ENCODE measurements around the gene FZD7.

Gene FZD7

DNA sequence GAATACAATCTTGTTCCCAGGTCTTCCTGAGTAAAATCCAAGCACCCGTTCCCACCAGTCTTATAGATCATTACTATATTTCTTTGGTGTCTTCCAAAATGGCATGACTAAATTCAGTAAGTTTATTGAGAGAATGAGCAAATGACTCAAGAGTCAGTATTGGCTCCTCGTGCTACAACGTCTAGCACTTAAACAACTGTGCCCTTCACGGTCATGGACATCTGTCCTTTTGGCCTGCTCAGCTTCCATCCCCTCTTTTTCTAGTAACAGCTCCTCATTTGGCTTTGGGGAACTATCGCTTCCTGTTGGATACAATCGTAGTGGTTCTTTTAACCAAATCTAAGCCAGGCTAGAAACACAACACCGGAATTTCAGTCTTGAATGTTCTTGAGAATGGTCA, 24.1 kb upstream of the FZD7 start:
- DNase-seq = no peak

DNA sequence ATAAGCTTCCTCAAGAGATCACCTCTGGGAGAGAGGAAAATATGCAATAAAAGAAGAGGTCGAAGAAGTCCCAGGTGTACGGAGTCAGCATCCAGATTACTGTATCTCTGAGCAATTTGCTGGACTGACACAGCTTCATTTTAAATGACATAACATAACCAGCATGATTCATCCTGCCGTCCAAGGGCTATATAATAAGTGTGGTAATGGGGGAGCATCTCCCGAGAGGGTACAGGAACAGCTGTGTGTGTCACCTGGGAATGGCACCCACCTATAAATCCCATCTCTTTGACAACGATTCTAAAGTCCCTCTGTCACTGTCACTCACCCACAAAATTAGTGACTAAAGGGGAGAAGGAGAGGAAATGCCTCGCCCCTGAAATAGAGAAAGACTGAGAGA, 19.3 kb upstream of the FZD7 start:
- DNase-seq = no peak

DNA sequence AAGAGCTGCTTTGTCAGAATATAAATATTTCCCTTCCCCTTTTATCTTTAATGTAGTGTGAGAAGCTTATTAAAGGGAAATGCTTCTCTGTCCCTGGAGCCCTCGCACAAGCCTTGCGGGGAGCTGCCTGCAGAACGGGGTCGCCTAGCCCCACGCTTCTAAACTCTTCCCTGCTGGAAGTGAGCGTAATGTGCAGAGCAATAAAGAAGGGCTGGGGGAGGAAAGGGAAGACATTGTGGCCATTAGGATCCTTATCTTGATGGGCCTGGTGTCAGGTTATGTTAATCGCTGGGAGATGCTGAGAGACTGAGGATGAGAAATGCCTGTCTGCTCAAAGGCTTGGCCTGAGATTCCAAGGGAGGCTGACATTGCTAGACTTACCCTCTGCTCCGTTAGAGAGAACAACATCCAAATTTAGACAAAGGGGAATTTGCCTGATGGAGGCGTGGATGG, 18.9 kb upstream of the FZD7 start:
- no peak for DNase-seq

DNA sequence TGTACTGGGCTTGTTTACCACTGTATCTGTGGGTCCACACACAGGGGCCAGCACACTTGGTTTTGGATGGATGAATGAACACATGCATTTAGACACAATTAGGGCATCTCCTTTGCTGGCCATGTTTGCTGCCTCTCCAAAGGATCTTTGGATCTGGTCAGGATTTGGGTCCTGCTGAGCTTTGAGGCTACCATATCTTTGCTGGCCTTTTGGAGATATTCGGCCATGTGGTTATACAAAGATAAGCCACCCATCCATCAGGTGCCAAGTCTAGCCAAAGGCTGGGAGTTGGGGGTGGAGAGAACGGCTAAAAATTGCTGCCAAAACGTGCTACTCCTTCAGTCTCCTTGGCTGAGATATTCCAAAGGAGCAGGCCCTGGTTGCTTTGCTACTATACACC, 18.2 kb upstream of the FZD7 start:
- no peak for DNase-seq

DNA sequence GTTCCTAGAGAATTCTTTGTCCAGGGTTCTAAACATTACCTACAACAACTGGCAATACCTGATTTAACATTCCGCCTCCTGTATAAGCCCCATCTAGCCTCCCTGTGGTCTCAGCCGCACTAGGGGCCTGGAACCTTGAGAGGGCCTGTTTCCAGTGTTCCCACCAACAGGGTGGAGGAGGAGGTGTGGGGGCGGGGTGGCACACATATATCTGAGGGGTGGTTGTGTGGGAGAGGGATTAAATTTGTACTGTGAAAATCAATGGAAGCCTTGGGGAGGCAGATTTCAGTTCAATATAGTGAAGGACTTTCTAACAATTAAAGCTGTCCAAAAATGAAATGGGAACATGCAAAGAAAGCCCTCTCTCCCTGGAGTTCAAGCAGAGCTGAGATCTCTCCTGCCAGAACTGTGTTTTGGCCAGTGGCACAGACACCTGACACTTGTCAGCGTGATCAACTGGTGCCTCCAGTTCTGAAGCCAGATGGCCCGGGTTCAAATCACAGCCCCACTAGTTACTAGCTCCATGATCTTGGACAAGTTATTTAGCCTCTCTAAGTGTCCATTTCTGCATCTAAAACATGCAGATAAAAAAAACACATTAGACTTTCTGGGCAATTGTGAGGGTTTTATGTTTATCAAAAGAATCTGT, 17.0 kb upstream of the FZD7 start:
- DNase-seq = no peak

DNA sequence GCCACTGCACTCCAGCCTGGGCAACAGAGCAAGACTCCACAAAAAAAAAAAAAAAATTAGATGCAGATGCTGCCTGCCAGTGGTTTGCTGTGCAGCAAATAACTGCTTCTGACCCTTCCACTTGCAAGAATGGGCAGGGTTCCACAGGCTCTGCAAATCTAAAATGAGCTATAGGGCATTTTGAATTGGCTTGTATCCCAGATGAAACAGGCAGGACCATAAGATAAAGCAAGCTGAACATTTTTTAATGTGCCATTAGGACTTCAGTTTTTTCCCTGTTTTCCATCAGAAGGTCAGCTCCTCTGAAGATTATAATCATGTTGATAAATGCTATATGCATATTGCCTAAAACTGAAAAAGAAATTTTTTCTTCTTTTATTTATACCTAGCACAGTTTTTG, 15.7 kb upstream of the FZD7 start:
- DNase-seq = no peak

DNA sequence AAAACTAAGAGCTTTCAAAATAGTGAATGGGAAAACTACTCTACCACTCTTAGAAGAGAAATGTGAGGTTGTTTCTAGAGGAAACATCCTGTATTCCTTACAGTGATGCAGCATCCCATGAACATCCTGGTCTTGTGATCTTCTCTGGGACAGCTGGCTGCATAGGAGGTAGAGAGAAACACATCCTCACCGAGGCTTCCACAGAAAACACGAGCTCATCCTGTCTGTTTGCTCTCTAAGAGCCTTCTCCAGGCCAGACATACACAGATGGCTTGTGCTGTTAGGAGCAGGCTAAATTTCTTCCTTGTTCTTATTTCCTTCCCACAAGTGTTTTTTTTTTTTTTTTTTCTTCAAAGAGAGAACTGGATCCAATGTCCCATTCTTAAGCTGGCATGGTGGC, 14.7 kb upstream of the FZD7 start:
- no peak for DNase-seq

DNA sequence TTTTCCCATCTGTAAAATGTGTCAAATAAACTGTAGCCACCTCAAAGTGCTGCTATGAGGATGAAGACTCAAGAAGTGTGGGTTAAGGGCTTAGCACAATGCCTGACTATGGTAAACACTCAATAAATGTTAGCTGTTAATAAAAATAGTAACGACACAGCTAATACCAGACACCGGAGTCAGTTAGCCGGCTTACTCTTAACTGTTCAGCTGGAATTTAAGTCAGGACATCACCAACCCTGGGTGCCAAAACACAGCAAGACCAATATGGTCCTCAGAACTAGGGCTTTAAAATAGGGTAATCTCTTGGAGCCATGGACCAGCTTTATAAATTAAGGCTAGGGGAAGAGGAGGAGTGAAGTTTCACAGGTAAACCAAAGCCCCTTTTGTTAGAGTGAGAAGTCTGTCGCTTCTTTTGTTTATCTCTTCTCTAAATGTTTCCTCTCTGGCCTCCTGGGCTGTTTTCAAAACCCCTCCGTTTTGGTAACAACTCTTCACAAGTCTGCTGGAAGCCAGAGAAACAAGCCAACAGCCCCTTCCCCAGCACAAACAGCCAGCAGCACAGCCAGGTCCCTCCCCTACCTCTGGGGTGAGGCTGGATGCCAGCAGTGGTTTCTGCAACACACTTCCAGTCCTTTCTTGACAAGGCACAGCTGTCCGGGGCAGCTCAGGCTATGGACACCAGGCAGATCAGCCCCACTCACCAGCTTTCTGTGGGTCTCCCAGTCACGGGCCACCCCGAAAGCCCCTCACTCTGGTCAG, 13.8 kb upstream of the FZD7 start:
- no peak for DNase-seq

DNA sequence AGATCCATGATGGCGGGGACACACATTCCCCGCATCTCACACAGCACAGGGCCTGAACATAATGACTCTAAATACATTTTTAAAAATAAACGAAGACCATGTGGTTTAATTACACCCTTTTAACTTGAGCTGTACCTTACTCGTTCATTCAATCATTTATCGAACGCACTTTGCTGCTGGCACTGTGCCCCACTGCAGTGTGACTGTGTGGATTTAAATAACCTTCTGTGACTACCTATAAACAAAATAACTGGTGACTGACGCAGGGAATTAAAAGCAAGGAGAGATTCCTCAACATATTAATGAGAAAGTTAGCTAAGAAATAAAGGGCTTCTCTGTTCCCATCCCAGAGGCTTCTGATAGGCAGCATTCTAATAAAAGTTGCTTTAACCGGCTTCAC, 10.9 kb upstream of the FZD7 start:
- no peak for DNase-seq

DNA sequence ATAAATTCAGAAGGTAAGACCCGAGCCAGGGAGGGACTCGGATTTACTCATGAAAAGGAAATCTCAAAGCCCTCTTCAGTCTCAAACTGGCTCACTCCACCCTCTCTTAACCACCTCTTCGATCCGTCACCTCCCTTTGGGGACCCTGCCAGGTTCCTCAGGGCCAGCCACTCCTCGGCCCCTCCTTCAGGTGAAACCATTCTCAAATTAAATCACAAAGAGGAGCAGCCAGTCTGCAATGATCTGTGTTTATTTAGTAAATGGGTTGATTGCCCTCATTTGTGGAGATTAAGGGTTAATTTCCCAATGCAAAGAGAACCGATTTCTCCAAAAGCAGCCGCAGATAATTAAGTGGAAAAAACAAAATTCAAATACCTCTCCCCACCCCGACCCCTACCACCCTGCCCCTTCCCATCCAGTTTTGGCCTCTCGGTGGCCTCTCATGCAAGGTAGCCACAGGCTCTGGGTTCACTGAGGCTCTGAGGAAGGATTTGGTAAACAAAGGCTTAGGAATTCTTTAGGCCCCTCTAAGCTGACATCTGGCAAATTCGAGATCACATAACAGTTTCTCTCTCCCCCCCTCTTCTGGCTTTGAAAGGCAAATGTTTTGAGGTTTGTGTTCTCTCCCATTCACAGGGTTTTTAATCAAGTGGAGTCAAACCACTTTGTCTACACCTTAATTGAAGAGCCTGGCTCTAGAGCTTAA, 10.3 kb upstream of the FZD7 start:
- no peak for DNase-seq

DNA sequence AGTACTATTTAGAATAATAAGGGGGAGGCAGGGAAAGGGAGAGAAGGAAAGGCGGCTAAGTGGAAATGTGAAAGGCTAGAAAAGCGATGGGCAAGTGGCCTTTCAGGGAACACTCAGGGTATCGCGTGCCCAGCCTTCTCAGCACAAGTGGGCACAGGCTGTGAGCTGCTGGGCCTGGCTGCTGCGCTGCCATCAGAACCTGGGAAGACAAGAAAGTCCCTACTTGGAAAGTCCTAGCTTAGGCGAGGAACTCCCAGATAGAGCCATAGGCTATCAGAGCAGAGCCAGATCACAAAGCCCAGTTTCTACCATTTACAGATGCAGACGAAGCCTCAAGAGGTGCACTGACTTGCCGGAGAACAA, 9.8 kb upstream of the FZD7 start:
- DNase-seq = no peak

DNA sequence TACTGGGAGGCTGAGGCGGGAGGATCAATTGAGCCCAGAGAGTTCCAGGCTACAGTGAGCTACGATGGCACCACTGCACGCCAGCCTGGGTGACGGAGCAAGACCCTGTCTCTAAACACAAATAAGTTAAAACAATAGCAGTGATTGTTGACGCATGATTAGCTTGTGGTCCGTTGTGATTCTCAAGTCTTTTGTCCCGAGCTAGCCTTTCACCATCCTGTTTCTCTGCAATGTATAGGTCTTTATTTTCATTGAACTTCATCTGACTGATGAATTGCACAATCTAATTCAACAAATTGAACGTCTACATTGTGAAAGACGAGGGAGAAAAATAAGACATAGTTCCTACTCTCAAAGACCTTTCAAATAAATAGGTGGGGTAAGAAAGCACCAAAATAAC, 8.8 kb upstream of the FZD7 start:
- no peak for DNase-seq

DNA sequence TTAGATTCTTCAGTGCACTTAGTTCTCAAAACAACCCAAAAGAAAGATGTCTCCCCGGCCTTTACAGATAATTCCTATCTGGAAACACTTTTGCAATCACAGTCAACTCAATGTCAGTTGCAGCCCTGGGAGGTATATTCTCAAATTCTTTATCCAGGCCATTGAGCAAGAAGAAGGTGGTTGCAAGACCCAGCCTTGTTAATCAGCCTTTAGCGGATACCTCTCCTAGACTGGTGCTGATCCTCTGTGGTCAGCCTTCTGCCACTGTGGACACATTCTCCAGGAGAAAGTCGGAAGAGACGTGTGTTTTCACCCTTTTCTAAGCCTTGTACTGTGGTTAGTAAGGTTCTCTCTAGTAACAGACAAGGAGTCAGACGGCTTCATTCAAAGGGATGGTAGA, 7.8 kb upstream of the FZD7 start:
- DNase-seq = no peak

DNA sequence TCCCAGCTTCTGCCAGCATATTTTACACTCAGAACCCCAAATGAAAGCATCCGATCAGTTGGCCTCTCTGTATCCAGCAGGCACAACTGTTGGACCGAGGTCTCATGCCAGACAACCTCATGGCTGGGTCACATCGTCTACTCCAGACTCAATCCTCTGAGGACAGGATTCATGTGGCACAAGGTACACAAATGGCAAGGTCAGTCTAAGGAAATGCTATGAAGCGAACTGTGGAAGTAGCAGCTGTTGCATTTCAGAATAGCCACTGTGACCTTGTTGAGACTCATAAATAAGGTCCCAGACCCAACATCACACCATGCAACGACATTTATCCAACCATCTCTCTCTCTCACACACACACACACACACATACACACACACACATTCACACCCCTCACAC, 7.1 kb upstream of the FZD7 start:
- no peak for DNase-seq

DNA sequence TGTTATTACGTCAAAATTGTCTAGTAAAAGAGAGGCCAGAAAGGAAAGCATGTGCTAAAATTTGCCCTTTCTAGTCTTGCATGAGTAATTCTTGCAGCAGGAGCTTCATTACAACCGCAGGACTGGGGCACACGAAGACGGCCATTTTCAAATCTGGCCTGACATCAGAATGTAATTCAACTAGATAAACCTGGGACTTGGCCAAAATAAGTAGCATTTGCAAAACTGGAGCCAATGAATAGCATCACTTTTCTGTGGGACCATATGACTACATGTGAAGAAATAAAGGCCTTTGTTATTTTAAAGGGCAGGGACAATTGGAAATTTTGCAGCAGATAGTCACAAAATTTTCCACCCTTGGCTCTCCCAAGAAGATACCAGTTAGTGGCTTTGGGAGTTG, 3.0 kb upstream of the FZD7 start:
- DNase-seq = no peak

DNA sequence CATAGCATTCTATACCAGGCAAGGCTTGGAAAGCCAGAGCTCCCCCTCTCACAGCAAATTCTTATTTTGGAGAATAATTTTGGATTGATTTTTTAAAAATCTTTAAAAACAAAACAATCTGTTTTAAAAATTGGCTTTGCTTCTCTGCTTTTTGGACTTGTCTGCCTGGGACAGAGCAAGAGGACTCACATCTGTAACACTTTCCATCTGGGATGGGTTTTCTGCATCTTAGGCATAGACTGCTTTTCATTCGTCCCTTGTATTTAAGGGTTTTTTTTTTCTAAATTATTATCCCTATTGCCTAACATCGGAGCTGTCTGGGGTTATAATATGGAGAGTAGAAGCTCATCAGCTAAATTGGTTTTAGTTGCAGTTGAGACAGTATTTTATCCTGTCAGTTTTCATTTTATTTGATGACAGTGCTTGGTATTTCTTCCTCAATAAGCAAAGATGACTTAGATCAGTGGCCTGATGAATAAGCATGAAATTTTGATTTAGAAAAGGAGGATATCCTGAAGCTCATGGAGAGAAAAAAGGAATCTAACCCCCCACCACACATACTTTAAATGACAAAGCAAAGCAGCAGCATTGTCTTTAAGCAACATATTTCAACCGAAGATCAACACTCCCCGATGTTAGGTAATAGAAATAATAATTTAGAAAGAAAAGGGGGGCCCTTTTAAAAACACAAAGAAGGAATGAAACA, 2.3 kb upstream of the FZD7 start:
- DNase-seq = no peak

DNA sequence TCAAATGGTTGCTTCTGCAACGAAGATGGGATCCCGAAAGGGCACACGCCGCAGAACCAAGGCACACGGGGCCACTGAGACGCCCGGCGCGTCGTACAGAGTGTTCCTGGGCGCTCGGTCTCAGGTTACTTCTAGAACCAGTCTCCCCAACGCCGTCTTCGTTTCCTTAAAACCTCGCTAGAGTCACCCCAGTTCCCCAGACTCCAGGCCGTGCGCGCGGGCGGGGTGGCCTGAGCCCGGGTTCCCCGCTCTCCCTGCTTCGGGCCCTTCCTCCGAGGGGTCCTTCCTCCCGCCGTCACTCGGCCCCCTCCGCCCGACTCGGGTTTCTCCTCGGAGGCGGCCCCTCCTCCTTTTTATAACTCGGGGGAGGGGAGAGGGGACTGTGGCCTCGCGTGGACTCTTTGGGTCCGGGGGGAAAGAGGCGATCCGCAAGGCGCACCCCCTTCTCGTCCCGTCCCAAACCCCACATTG, 774 bp upstream of the FZD7 start:
- peak in 15 of 56 donors; percentile 22 to 61 (median 36) for DNase-seq

DNA sequence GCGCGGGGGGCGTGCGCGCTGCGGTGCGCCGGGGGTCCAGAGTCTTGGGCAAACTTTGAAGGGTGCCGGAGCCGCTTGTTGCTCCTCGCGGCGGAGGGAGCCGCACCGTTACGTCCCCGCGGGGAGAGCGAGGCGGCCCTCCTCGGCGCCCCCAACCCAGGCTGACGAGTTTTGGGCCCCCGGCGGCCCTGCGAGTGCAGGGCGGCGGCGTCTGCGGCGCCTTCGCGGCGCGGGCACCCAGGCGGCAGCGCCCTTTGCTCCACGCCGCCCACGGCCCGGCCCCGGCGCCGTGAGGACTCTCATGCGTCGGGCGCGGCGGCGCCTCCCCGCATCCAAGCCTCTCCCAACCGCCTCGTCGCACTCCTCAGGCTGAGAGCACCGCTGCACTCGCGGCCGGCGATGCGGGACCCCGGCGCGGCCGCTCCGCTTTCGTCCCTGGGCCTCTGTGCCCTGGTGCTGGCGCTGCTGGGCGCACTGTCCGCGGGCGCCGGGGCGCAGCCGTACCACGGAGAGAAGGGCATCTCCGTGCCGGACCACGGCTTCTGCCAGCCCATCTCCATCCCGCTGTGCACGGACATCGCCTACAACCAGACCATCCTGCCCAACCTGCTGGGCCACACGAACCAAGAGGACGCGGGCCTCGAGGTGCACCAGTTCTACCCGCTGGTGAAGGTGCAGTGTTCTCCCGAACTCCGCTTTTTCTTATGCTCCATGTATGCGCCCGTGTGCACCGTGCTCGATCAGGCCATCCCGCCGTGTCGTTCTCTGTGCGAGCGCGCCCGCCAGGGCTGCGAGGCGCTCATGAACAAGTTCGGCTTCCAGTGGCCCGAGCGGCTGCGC, 814 bp downstream of the FZD7 start:
- DNase-seq = no peak

DNA sequence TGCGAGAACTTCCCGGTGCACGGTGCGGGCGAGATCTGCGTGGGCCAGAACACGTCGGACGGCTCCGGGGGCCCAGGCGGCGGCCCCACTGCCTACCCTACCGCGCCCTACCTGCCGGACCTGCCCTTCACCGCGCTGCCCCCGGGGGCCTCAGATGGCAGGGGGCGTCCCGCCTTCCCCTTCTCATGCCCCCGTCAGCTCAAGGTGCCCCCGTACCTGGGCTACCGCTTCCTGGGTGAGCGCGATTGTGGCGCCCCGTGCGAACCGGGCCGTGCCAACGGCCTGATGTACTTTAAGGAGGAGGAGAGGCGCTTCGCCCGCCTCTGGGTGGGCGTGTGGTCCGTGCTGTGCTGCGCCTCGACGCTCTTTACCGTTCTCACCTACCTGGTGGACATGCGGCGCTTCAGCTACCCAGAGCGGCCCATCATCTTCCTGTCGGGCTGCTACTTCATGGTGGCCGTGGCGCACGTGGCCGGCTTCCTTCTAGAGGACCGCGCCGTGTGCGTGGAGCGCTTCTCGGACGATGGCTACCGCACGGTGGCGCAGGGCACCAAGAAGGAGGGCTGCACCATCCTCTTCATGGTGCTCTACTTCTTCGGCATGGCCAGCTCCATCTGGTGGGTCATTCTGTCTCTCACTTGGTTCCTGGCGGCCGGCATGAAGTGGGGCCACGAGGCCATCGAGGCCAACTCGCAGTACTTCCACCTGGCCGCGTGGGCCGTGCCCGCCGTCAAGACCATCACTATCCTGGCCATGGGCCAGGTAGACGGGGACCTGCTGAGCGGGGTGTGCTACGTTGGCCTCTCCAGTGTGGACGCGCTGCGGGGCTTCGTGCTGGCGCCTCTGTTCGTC, 1.7 kb downstream of the FZD7 start:
- peak in 12 of 56 donors; percentile 3 to 50 (median 20) for DNase-seq

DNA sequence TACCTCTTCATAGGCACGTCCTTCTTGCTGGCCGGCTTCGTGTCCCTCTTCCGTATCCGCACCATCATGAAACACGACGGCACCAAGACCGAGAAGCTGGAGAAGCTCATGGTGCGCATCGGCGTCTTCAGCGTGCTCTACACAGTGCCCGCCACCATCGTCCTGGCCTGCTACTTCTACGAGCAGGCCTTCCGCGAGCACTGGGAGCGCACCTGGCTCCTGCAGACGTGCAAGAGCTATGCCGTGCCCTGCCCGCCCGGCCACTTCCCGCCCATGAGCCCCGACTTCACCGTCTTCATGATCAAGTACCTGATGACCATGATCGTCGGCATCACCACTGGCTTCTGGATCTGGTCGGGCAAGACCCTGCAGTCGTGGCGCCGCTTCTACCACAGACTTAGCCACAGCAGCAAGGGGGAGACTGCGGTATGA, 2.3 kb downstream of the FZD7 start:
- no peak for DNase-seq

All from nucleus accumbens (tissue), 56 donors.